Measurements from ENCODE around the gene HIF1AN.

HIF1AN gene

GRCh38 chr10:100575585-100576281 is 40.0 kb downstream of the HIF1AN start:
- no peak for DNase-seq (ENCODE audit: low spot score)
- ChIA-PET CTCF (interaction anchor here (0.7 kb wide), 1 partner anchor 21 kb away, joined by 6 read pairs; no protein-coding TSS in a partner anchor), POLR2A (ENCODE audit: low non-redundant PET) (no interaction called here)
- no peak for TF ChIP-seq CTCF (conservative IDR thresholded peaks at IDR 0.05; ENCODE audit: low read depth)
- H3K27ac ChIP-seq: no peak overlapping the region

- CTCF ChIA-PET: no interaction called here
- POLR2A ChIA-PET (ENCODE audit: low non-redundant PET): no interaction called here
- no peak overlapping the region for H3K27ac ChIP-seq
- DNase-seq (ENCODE audit: low spot score): no peak
- TF ChIP-seq CTCF (conservative IDR thresholded peaks at IDR 0.05; ENCODE audit: low read depth): no peak
These were observed 40.5 kb downstream of the HIF1AN start for GRCh38 chr10:100576282-100576635.

GRCh38 chr10:100579261-100580090 is 43.7 kb downstream of the HIF1AN start:
- DNase-seq (ENCODE audit: low spot score): no peak
- ChIA-PET CTCF (no interaction called here), POLR2A (ENCODE audit: low non-redundant PET) (no interaction called here)
- H3K27ac ChIP-seq: no peak overlapping the region
- no peak for TF ChIP-seq CTCF (conservative IDR thresholded peaks at IDR 0.05; ENCODE audit: low read depth)

- H3K27ac ChIP-seq: no peak overlapping the region
- no peak for TF ChIP-seq CTCF (conservative IDR thresholded peaks at IDR 0.05; ENCODE audit: low read depth)
- DNase-seq (ENCODE audit: low spot score): no peak
- ChIA-PET POLR2A (ENCODE audit: low non-redundant PET) (no interaction called here), CTCF (interaction anchor here (0.6 to 0.9 kb wide), 3 partner anchors 20 to 58 kb away, joined by 3 read pairs; no protein-coding TSS in a partner anchor)
These were observed 51.2 kb downstream of the HIF1AN start for GRCh38 chr10:100586959-100587358.

- DNase-seq (ENCODE audit: low spot score): no peak
- H3K27ac ChIP-seq: no peak overlapping the region
- POLR2A ChIA-PET (ENCODE audit: low non-redundant PET): no interaction called here
- no peak for TF ChIP-seq CTCF (conservative IDR thresholded peaks at IDR 0.05; ENCODE audit: low read depth)
- CTCF ChIA-PET: interaction anchor here (0.6 kb wide), 2 partner anchors 73 to 280 kb away, joined by 3 to 4 read pairs; no protein-coding TSS in a partner anchor
These were observed 62.4 kb downstream of the HIF1AN start for GRCh38 chr10:100598166-100598565.

- no peak for TF ChIP-seq CTCF (conservative IDR thresholded peaks at IDR 0.05; ENCODE audit: low read depth)
- CTCF ChIA-PET: interaction anchor here (0.7 kb wide), 1 partner anchor 143 kb away, joined by 3 read pairs; no protein-coding TSS in a partner anchor
- POLR2A ChIA-PET (ENCODE audit: low non-redundant PET): no interaction called here
- H3K27ac ChIP-seq: no peak overlapping the region
- DNase-seq (ENCODE audit: low spot score): peak; percentile 46
These were observed 64.5 kb downstream of the HIF1AN start for GRCh38 chr10:100600218-100600617.
